ENCODE results near the gene CGB7.

DNA sequence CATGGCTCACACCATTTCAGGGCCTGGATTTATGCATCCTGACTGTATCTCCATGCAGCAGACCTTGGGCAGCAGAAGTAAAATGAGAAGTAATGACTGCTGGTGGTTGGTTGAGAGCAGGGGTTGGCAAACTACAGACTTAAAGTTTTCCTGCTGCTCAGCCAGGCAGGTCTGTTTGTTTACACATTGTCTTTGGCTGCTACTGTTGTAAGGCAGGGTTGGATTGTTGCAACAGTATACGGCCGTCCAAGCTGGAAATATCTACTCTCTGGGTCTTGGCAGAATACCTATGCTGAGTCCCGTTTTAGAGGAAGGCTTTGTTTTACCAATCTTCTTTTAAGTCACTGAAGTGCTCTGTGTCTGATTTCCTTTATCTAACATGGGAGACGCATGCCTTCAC, 41.2 kb upstream of the CGB7 start:
- TF ChIP-seq, protein P1, sequence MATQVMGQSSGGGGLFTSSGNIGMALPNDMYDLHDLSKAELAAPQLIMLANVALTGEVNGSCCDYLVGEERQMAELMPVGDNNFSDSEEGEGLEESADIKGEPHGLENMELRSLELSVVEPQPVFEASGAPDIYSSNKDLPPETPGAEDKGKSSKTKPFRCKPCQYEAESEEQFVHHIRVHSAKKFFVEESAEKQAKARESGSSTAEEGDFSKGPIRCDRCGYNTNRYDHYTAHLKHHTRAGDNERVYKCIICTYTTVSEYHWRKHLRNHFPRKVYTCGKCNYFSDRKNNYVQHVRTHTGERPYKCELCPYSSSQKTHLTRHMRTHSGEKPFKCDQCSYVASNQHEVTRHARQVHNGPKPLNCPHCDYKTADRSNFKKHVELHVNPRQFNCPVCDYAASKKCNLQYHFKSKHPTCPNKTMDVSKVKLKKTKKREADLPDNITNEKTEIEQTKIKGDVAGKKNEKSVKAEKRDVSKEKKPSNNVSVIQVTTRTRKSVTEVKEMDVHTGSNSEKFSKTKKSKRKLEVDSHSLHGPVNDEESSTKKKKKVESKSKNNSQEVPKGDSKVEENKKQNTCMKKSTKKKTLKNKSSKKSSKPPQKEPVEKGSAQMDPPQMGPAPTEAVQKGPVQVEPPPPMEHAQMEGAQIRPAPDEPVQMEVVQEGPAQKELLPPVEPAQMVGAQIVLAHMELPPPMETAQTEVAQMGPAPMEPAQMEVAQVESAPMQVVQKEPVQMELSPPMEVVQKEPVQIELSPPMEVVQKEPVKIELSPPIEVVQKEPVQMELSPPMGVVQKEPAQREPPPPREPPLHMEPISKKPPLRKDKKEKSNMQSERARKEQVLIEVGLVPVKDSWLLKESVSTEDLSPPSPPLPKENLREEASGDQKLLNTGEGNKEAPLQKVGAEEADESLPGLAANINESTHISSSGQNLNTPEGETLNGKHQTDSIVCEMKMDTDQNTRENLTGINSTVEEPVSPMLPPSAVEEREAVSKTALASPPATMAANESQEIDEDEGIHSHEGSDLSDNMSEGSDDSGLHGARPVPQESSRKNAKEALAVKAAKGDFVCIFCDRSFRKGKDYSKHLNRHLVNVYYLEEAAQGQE (IDR thresholded peaks at IDR 0.05; ENCODE audit: insufficient read depth in 1 of 2, low read depth in 2 of 2, low read length in 1 of 2) = no peak
- TF ChIP-seq, protein P2, sequence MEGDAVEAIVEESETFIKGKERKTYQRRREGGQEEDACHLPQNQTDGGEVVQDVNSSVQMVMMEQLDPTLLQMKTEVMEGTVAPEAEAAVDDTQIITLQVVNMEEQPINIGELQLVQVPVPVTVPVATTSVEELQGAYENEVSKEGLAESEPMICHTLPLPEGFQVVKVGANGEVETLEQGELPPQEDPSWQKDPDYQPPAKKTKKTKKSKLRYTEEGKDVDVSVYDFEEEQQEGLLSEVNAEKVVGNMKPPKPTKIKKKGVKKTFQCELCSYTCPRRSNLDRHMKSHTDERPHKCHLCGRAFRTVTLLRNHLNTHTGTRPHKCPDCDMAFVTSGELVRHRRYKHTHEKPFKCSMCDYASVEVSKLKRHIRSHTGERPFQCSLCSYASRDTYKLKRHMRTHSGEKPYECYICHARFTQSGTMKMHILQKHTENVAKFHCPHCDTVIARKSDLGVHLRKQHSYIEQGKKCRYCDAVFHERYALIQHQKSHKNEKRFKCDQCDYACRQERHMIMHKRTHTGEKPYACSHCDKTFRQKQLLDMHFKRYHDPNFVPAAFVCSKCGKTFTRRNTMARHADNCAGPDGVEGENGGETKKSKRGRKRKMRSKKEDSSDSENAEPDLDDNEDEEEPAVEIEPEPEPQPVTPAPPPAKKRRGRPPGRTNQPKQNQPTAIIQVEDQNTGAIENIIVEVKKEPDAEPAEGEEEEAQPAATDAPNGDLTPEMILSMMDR (IDR thresholded peaks at IDR 0.05) = no peak
- TF ChIP-seq POLR2AphosphoS5 (IDR thresholded peaks at IDR 0.05; ENCODE audit: low read depth, low read length) = no peak
- no peak for TF ChIP-seq TCF7L2 (IDR thresholded peaks at IDR 0.05; ENCODE audit: low read depth, low read length)
